H1 (cell line): Measurements from ENCODE around the gene TMEM115. TPM values are rescaled to one million over a fixed set of nuclear protein-coding genes. Genes with fewer than 3 reads are reported as not detected.

Experiments used
- CHD7 ChIP-seq: fragments of 300-600 bp; sonication (generic); IDR thresholded peaks from 2 replicates; pipeline ENCODE4 v1.7.1; 2012; ENCODE audit warnings: low read length, moderate library complexity, mild to moderate bottlenecking, inconsistent platforms; ENCODE audit not compliant: insufficient replicate concordance
- EP300 ChIP-seq, 2 experiments: IDR thresholded peaks; 1 replicate in 1 of 2; 2 replicates in 1 of 2; pipeline ENCODE4 v1.6.1; 2011 to 2012; ENCODE audit warnings: low read depth in 2 of 2, low read length in 2 of 2, mild to moderate bottlenecking in 2 of 2, borderline replicate concordance in 1 of 2, inconsistent platforms in 1 of 2, moderate library complexity in 1 of 2
- GTF2F1 ChIP-seq: IDR thresholded peaks from 2 replicates; pipeline ENCODE4 v1.6.1; 2012; ENCODE audit warnings: low read depth, low read length, improper control_type of control experiment, borderline replicate concordance
- HDAC2 ChIP-seq, 2 experiments: fragments of 300-600 bp in 1 of 2; sonication (generic) in 1 of 2; IDR thresholded peaks; 2 replicates each; pipeline ENCODE4 v1.6.1; 2011 to 2012; ENCODE audit warnings: low read depth in 2 of 2, low read length in 2 of 2, mild to moderate bottlenecking in 2 of 2, moderate library complexity in 2 of 2, borderline replicate concordance in 1 of 2, inconsistent platforms in 1 of 2
- HDAC6 ChIP-seq: IDR thresholded peaks from one replicate; pipeline ENCODE4 v1.7.1; 2012; ENCODE audit warnings: low read depth, mild to moderate bottlenecking, inconsistent platforms, low read length, moderate library complexity
- KDM1A ChIP-seq: fragments of 200-600, 300-600 bp; sonication (generic); IDR thresholded peaks from 2 replicates; pipeline ENCODE4 v1.7.1; 2016; ENCODE audit warnings: mild to moderate bottlenecking, low read length, borderline replicate concordance
- POLR2A ChIP-seq, 2 experiments: IDR thresholded peaks; 1 replicate in 1 of 2; 2 replicates in 1 of 2; pipeline ENCODE4 v1.6.1; 2011; ENCODE audit warnings: low read depth in 2 of 2, low read length in 2 of 2, mild to moderate bottlenecking in 2 of 2; ENCODE audit errors: control extremely low read depth in 1 of 2
- SIRT6 ChIP-seq: IDR thresholded peaks from one replicate; pipeline ENCODE4 v1.7.1; 2012; ENCODE audit warnings: low read length, inconsistent platforms
- TCF12 ChIP-seq: IDR thresholded peaks from 2 replicates; pipeline ENCODE4 v1.6.1; 2011; ENCODE audit warnings: low read depth, mild to moderate bottlenecking, low read length
- USF2 ChIP-seq: IDR thresholded peaks from 2 replicates; pipeline ENCODE4 v1.6.1; 2011; ENCODE audit warnings: low read length, improper control_type of control experiment
- polyA plus RNA-seq, 7 experiments: library from polyadenylated mRNA; depleted of rRNA in 3 of 7; stranded (reverse) in 5 of 7; unstranded in 2 of 7; fragments of >200 nt in 5 of 7; fragments of 200-250 nt in 2 of 7; gene quantifications; 1 replicate in 5 of 7; 2 replicates in 1 of 7; 4 replicates in 1 of 7; pipeline versions ENCODE4 v1.2.1 to v1.2.3, GENCODE V29; 2011 to 2013; ENCODE audit warnings: missing spikeins in 2 of 7, mixed read lengths in 2 of 7
- total RNA-seq: library from RNA; stranded (reverse); fragmentation: NEBNext Ultra II Directional; extraction: Animal tissue kit (Norgen Biotek cat#: 25700); gene quantifications from 2 replicates; pipeline ENCODE4 v1.2.1, GENCODE V29; 2021

TMEM115 gene
- total and polyA plus RNA-seq, 2 of the 8 experiments (the other 6 are each of a cell fraction or from before 2014, with no cell fraction given), result 25.4 to 32.4 TPM

GRCh38 chr3:50331364-50331907 is 27.9 kb downstream of the TMEM115 start (continued):
- TF ChIP-seq CHD7 (no peak), EP300 (IDR thresholded peaks at IDR 0.05; ENCODE audit: borderline replicate concordance in 1 of 2, low read depth in 2 of 2, low read length in 2 of 2) (no peak), POLR2A (IDR thresholded peaks at IDR 0.05; ENCODE audit: control extremely low read depth in 1 of 2, low read depth in 2 of 2, low read length in 2 of 2) (no peak), HDAC2 (IDR thresholded peaks at IDR 0.05; ENCODE audit: borderline replicate concordance in 1 of 2, low read depth in 2 of 2, low read length in 2 of 2) (no peak), KDM1A (no peak), HDAC6 (no peak), USF2 (no peak), TCF12 (no peak), SIRT6 (no peak), GTF2F1 (no peak)
